Keratinocyte (primary cell): Measurements from ENCODE around the gene ADGRG1.

ENCODE experiments used
- EZH2 ChIP-seq: IDR thresholded peaks from one replicate; pipeline ENCODE4 v1.6.1; 2012; ENCODE audit warnings: inconsistent platforms, mild to moderate bottlenecking, low read length, moderate library complexity
- TF ChIP-seq, protein P1 (sequence below), 3 experiments: IDR thresholded peaks in 1 of 3; conservative IDR thresholded peaks in 1 of 3; optimal IDR thresholded peaks in 1 of 3; 2 replicates in 2 of 3; 3 replicates in 1 of 3; pipeline versions ENCODE3 to v1.5.1; 2011; ENCODE audit warnings: low read length in 3 of 3, mild to moderate bottlenecking in 3 of 3, moderate library complexity in 2 of 3, control low read depth in 1 of 3, inconsistent platforms in 1 of 3; ENCODE audit not compliant: insufficient read depth in 2 of 3; ENCODE audit errors: extremely low read depth in 1 of 3

DNA sequence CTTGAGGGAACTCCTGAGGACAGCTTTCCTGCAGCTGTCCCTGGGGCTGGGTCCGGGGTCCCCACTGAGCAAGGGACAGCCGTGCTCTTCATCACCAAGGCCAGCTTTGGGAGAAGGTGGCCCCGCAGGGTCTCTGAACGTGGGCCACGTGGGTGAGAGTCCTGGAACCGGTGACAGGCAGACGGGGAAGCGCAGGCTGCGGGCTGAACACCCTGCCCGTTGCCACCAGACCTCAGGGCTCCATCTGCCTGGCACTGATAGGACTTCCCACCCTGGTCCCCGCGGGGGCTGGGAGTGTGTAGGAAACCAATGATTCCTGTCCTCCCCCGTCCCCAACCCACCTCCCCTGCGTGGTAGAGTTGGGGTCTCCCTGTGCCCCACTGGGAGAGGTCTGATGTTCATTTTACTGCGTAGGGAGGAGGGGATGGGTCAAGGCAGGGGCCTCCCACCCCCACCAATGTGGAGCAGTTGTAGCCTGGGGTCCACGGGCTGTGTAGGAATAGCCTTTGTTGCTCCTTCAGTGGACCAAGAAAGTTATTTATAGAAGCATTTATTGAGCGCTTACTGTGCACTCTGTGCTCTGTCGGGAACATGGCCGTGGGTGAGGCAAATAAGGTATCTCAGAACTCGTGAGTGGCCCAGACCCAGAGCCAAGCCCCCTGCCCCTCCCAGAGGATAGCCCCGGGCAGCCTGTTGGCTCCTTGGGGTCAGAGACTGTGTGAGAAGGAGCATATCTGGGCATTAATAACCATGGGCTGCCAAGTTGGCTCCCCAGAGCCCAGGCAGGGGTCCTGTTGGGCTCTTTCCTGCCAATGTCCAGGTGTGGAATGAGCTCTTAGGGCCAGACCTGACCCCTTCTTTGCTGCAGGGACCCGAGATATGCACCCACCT lies 1.3 kb downstream of the ADGRG1 start:
- TF ChIP-seq, protein P1, sequence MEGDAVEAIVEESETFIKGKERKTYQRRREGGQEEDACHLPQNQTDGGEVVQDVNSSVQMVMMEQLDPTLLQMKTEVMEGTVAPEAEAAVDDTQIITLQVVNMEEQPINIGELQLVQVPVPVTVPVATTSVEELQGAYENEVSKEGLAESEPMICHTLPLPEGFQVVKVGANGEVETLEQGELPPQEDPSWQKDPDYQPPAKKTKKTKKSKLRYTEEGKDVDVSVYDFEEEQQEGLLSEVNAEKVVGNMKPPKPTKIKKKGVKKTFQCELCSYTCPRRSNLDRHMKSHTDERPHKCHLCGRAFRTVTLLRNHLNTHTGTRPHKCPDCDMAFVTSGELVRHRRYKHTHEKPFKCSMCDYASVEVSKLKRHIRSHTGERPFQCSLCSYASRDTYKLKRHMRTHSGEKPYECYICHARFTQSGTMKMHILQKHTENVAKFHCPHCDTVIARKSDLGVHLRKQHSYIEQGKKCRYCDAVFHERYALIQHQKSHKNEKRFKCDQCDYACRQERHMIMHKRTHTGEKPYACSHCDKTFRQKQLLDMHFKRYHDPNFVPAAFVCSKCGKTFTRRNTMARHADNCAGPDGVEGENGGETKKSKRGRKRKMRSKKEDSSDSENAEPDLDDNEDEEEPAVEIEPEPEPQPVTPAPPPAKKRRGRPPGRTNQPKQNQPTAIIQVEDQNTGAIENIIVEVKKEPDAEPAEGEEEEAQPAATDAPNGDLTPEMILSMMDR (optimal IDR thresholded peaks at IDR 0.05 in 1 of 3, IDR thresholded peaks at IDR 0.05 in 1 of 3, conservative IDR thresholded peaks at IDR 0.05 in 1 of 3; ENCODE audit: extremely low read depth in 1 of 3, insufficient read depth in 2 of 3, low read length in 3 of 3) = no peak
- no peak for TF ChIP-seq EZH2
